ENCODE measurements around the gene SPACDR.
"Not testable (repeated sequence)": the region's sequence is repeated elsewhere in the genome, so short reads cannot be mapped to it uniquely, and the experiment has no call there.

SPACDR gene

GRCh38 chr7:100465299-100465698 lies 1.2 kb upstream of the SPACDR start:
- no peak for DNase-seq

GRCh38 chr7:100464791-100465190 lies 731 bp upstream of the SPACDR start:
- no peak for DNase-seq

GRCh38 chr7:100457033-100457432 lies 7.0 kb downstream of the SPACDR start:
- no peak for DNase-seq

GRCh38 chr7:100456562-100456961 lies 7.5 kb downstream of the SPACDR start:
- no peak for DNase-seq

GRCh38 chr7:100455206-100455605 lies 8.9 kb downstream of the SPACDR start:
- DNase-seq = no peak

GRCh38 chr7:100453854-100454253 lies 10.2 kb downstream of the SPACDR start:
- DNase-seq = not testable (repeated sequence)

GRCh38 chr7:100452513-100452912 lies 11.5 kb downstream of the SPACDR start:
- no peak for DNase-seq

- no peak for DNase-seq
Observed at GRCh38 chr7:100449190-100449795, 14.8 kb downstream of the SPACDR start.

- not testable (repeated sequence) for DNase-seq
Observed at GRCh38 chr7:100447363-100447762, 16.7 kb downstream of the SPACDR start.

GRCh38 chr7:100446040-100446439 lies 18.0 kb downstream of the SPACDR start:
- DNase-seq = no peak

- DNase-seq = no peak
Observed at GRCh38 chr7:100444311-100445278, 19.5 kb downstream of the SPACDR start.

GRCh38 chr7:100443096-100443840 lies 20.8 kb downstream of the SPACDR start:
- DNase-seq = no peak

GRCh38 chr7:100441641-100442535 lies 22.2 kb downstream of the SPACDR start:
- DNase-seq = no peak

GRCh38 chr7:100439244-100439643 lies 24.8 kb downstream of the SPACDR start:
- DNase-seq = not testable (repeated sequence)

- not testable (repeated sequence) for DNase-seq
Observed at GRCh38 chr7:100438731-100439130, 25.3 kb downstream of the SPACDR start.

- DNase-seq = no peak
Observed at GRCh38 chr7:100438172-100438571, 25.9 kb downstream of the SPACDR start.

GRCh38 chr7:100437150-100438100 lies 26.6 kb downstream of the SPACDR start:
- no peak for DNase-seq

- peak; percentile 25 for DNase-seq
Observed at GRCh38 chr7:100435401-100436304, 28.4 kb downstream of the SPACDR start.

GRCh38 chr7:100434297-100435144 lies 29.5 kb downstream of the SPACDR start:
- no peak for DNase-seq
